ENCODE data around the gene HELZ. TPM values are rescaled to one million over a fixed set of nuclear protein-coding genes. Genes with fewer than 3 reads are reported as not detected.

The HELZ gene
- total and polyA plus RNA-seq, 2 donors (not counting 3 experiments of a cell fraction or from before 2014, with no cell fraction given): 8.0 to 47.3 TPM

DNA sequence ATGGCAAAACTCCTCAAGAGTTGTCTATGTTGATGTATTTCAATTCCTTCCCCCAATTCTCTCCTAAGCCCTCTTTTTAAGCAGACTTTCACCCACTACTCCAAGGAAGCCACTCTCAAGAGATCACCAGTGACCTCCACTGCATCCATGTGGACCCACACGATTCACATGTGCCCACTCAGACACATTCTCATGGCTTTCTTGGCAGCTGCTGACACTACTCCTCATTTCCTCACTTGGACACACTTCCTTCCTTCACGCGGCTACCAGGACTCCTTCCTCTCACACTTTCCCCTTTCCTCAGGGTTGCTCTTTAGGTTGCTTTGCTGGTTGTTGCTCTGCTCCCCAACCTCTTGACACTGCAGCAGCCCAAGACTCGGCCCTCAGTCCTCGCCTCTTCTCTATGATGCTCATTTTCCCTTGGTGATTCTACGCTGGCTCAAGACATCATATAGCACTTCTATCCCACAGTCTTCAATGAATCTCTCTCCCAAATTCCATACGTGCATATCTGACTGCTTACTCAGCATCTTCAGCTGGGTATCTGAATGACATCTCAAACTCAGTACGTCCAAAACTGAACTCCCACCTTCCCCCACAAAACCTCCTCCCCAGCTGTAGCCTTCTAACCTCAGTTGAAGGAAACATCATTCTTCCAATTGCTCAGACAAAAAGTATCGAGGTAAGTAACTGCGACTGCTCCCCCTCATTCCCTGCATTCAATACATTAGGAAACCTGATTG lies 28.2 kb downstream of the HELZ start:
- CTCF ChIA-PET: interaction anchor here (0.7 to 2.6 kb wide), 3 partner anchors 8 to 16 kb away, joined by 3 to 10 read pairs (median 4); no protein-coding TSS in a partner anchor
- Histone ChIP-seq H3K4me1 (ENCODE audit: control insufficient read depth, extremely low read depth, insufficient read depth, low read length) (peaks cover 13% of the 10 kb centered on the region), H3K4me2 (ENCODE audit: insufficient read depth, low read length) (no peak overlapping the region), H3K9me3 (replicated peaks; ENCODE audit: control insufficient read depth, insufficient read depth, low read length) (no peaks in the 10 kb centered on the region), H3K36me3 (ENCODE audit: control insufficient read depth in 2 of 2, extremely low read depth in 1 of 2, insufficient read depth in 2 of 2, low read length in 2 of 2) (peaks cover 3 to 6% of the 10 kb centered on the region in 2 experiments), H3K9ac (replicated peaks; ENCODE audit: extremely low read depth, insufficient read depth, low read length) (no peak overlapping the region), H3K9me1 (replicated peaks; ENCODE audit: control insufficient read depth, extremely low read depth, insufficient read depth, low read length) (no peaks in the 10 kb centered on the region), H3K27me3 (ENCODE audit: control insufficient read depth in 2 of 2, insufficient read depth in 2 of 2, low read length in 2 of 2) (no peaks in the 10 kb centered on the region), H3K79me2 (ENCODE audit: control insufficient read depth, insufficient read depth, low read length) (peaks cover 40% of the 10 kb centered on the region), H3K27ac (ENCODE audit: insufficient read depth, low read depth, low read length) (peak overlapping the region; percentile 20), H4K20me1 (replicated peaks; ENCODE audit: control insufficient read depth, extremely low read depth, insufficient read depth, low read length) (no peaks in the 10 kb centered on the region), H2AFZ (ENCODE audit: low read depth, low read length) (no peak overlapping the region), H3K4me3 (replicated peaks in 1 of 3; ENCODE audit: insufficient read depth in 1 of 3, low read depth in 1 of 3, low read length in 3 of 3) (no peak overlapping the region)
- DNase-seq (ENCODE audit: low read depth, low spot score) (peak; percentile 14), FAIRE-seq (no peak)
- BruUV-seq (replicated peaks): no TSS peak
- POLR2A ChIA-PET: no interaction called here
- intact Hi-C loops (cut with micrococcal nuclease): no loop called here
- TF ChIP-seq, protein P1, sequence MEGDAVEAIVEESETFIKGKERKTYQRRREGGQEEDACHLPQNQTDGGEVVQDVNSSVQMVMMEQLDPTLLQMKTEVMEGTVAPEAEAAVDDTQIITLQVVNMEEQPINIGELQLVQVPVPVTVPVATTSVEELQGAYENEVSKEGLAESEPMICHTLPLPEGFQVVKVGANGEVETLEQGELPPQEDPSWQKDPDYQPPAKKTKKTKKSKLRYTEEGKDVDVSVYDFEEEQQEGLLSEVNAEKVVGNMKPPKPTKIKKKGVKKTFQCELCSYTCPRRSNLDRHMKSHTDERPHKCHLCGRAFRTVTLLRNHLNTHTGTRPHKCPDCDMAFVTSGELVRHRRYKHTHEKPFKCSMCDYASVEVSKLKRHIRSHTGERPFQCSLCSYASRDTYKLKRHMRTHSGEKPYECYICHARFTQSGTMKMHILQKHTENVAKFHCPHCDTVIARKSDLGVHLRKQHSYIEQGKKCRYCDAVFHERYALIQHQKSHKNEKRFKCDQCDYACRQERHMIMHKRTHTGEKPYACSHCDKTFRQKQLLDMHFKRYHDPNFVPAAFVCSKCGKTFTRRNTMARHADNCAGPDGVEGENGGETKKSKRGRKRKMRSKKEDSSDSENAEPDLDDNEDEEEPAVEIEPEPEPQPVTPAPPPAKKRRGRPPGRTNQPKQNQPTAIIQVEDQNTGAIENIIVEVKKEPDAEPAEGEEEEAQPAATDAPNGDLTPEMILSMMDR (IDR thresholded peaks at IDR 0.05; ENCODE audit: extremely low read depth in 1 of 2, insufficient read depth in 1 of 2, low read depth in 1 of 2, low read length in 2 of 2): no peak
- TF ChIP-seq, protein P2, sequence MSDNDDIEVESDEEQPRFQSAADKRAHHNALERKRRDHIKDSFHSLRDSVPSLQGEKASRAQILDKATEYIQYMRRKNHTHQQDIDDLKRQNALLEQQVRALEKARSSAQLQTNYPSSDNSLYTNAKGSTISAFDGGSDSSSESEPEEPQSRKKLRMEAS (IDR thresholded peaks at IDR 0.05; ENCODE audit: insufficient read depth, insufficient read length): no peak
- TF ChIP-seq JUN (IDR thresholded peaks at IDR 0.05; ENCODE audit: borderline replicate concordance, insufficient read depth, insufficient read length, low read depth) (no peak), POLR2A (IDR thresholded peaks at IDR 0.05; ENCODE audit: low read depth, low read length) (no peak), POLR2AphosphoS5 (IDR thresholded peaks at IDR 0.05; ENCODE audit: insufficient read depth, low read depth, low read length) (no peak), EZH2 (IDR thresholded peaks at IDR 0.05; ENCODE audit: borderline replicate concordance, low read depth, low read length, severe bottlenecking) (no peak), GATA2 (IDR thresholded peaks at IDR 0.05; ENCODE audit: insufficient read depth, insufficient read length, low read depth, low read length) (no peak), FOS (IDR thresholded peaks at IDR 0.05; ENCODE audit: borderline replicate concordance, insufficient read depth, low read length) (no peak), MYC (IDR thresholded peaks at IDR 0.05; ENCODE audit: low read depth, low read length) (no peak)
- dilution Hi-C loops (cut with MboI; ENCODE audit: extremely low pct_ligation_motif_present, low sequenced_read_pairs): no loop called here
